NCI-H526 treated with DMSO at 0.1 percent for 48 hours (cell line): ENCODE data around the gene FHIT.
"Not testable (repeated sequence)": the region's sequence is repeated elsewhere in the genome, so short reads cannot be mapped to it uniquely, and the experiment has no call there.

Experiments used
- DNase-seq: peaks from one replicate; lab custom pipeline; 2025; lab: John Stamatoyannopoulos, UW

The FHIT gene

GRCh38 chr3:59934560-59934959 lies 1316.7 kb downstream of the FHIT start:
- DNase-seq = not testable (repeated sequence)

GRCh38 chr3:59930170-59930569 lies 1321.1 kb downstream of the FHIT start:
- DNase-seq = no peak

DNA sequence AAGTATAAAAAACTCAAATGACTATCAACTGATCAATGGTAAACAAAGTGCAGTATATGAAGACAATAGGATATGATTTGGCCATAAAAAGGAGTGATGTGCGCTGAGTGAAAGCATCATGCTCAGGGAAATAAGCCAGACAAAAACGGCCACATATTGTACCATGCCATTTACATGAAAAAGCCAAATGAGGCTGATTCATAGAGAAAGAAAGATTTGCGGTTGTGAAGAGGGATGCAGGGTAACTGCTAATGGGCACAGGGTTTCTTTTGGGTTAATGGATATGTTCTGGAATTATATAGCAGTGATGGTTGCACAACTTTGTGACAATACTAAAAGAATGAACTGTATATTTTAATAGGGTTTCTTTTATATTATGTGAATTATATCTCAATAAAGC lies 1324.2 kb downstream of the FHIT start:
- no peak for DNase-seq

- DNase-seq = no peak
Observed at GRCh38 chr3:59925946-59926345, 1325.3 kb downstream of the FHIT start.

DNA sequence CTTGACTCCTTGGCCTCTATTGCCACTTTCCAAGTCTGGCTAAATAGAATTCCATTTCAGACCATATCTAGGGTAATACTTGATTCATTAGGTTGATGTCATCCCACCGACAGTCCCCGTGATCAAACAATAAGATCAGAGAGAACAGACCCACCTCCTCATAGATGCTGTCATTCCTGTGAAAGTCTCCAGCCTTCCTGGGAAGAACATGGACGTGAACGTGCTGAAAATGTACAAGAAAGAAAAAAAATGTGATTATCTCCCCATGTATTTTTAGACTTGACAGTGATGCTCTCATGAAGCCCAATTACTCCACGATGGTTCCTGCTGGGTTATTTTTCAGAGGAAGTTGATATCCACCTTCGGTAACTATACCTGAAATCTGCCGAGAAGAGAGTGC lies 1329.1 kb downstream of the FHIT start:
- no peak for DNase-seq

DNA sequence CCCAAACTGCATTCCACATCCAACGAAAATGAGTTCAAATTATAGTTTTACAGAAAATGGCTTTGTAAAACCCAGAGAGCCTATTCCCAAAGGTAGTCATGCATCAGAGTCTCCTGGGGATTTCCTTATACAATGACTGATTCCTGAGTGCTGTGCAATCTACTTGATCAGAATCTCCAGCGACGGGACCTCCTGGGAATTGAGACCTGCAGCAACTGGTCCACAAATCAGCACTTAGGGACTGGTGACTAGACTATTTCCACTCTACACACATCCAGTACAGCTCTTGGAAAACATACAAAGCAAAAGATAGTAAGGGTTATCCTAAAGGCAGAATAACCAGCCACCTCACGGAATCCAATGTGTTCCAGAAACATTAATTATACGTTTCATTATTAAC lies 1330.4 kb downstream of the FHIT start:
- no peak for DNase-seq

DNA sequence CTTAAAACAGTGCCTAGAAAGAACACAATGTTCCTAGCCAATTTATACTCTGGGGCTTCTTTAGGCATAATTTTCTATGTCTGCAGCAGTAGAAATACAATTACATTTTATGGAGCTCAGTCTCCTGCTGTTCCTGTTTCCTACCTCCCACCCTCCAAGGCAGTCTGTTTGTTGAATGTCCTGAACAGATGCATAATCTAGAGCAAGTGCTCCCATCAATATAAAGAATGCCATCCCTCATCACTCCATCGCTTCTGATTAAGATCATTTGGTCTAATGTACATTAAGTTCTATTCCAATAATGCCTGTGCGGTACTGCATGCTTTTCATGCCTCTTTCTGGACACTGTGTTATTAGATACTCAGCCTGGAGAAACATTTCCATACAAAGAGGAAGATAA lies 1331.7 kb downstream of the FHIT start:
- no peak for DNase-seq

DNA sequence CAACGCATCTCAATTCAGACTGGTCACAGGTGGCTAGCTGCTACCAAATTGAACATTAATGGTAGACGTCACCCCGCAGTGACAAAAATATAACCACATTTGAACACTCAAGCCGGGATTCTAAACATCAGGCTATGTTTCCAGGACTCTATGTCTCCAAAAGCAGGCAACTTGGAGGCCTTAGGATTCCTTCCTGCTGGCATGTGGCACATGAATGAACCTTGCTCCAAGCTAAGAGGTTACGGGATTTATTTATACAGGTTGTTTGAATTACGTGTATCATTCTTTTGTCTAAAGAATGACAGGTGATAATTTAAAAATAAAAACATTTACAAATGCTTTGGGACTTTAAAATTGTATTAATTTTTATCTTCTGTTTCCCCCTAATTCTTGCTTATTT lies 1337.0 kb downstream of the FHIT start:
- DNase-seq = no peak

DNA sequence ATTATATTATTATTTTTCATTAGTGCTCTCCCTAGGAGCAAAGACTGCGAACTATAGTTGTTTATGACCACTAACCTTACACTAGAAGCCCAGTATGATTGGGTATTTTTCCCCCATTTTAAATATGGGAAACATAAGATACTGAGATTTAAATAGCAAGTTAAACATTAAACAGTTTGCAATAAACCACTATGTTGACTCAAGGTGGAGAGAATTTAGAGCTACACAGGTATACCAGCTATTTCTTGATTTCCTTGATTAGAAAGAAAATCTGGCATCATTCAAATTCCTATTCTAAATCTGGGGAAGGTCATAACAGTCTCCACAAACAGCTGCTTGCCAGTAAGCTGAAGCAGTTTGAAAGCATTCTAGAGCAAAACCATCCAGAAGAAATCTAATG lies 1337.6 kb downstream of the FHIT start:
- DNase-seq = no peak

- no peak for DNase-seq
Observed at GRCh38 chr3:59908701-59909100, 1342.6 kb downstream of the FHIT start.

DNA sequence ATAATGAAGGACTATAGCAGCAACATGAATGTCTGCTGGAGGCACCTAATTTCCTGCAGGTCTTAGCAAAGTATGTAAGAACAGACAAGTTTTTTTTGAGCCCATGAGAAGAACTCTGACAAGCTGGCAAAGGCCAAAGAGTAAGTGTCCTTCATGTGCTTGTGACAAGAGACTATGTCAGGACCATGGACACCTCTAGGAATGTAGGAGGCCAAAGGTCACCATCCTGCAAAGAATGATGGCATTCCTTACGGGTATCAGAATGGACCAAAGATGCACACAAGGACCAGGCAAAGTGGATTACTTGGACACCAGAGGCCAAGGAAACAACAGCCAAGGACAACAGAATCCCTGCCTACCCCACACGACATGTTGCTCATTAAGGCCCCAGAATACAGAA lies 1343.0 kb downstream of the FHIT start:
- no peak for DNase-seq

- no peak for DNase-seq
Observed at GRCh38 chr3:59904296-59904695, 1347.0 kb downstream of the FHIT start.

- no peak for DNase-seq
Observed at GRCh38 chr3:59899061-59899460, 1352.2 kb downstream of the FHIT start.

GRCh38 chr3:59895972-59896371 lies 1355.3 kb downstream of the FHIT start:
- DNase-seq = no peak

DNA sequence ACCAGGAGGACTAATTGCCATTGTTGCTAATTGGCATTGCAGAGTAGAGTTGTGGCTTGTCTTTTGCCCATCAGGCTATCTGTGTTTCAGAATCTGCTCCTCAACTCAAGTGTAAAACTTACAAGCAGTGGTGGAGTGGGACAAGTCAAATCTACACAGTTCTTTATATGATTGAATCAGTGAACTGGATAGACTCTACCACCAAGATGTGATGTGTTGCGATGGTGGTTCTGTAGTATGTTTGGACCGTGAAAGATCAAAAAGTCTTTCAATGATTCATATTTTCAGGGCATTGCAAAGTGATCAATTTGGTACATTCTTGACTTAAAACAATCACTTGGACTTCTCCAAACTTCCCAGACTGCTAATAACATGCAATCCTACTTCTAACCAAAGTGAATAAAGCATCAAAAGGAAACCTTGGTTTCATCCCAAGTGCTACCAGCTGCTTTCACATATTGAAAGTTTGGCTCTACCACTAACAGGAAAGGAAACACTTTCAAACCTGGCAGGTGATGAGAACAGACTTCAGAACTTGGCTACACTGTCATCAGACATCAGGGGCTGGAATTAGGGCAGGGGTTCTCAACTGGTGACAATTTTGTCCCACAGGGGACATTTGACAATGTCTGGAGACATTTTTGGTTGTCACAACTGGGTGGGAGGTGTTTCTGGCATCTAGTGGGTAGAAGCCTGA lies 1356.7 kb downstream of the FHIT start:
- no peak for DNase-seq

DNA sequence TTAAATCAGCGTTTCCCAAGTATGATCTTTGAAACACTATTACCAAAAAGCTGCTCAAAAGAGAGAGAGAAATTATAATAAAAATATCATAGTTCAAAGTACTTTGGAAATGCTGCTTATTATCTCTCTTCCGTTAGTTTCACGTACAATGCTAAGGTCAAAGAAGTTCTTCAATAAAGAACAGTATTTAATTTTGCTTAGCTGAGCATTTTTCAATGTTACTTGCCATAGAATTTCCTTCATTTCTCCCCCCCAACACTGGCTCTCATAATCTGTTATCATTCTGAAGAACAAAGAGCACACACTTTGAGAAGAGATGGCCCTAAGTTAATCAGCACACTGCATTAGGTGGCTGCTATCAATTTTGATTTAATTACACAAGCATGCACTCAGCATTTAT lies 1360.6 kb downstream of the FHIT start:
- no peak for DNase-seq

DNA sequence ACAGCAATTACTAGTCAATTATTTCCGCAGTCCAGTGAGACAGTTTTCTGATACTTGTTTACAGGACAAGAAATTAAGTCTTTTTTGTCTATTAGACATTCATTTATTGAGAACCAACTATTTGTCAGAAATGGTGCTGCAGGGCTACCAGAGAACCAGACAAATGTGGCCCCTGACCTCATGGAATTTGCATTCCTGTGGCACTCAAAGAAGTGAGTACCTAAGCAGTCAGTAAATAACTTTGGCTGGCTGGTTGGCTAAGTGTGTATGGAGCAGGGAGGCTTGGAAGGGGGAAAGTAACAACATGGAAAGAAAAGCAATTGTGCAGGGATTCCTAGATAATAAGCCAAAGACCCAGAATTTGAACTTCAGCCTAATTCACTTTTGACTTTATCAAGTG lies 1364.5 kb downstream of the FHIT start:
- DNase-seq = no peak

- no peak for DNase-seq
Observed at GRCh38 chr3:59885899-59886400, 1365.3 kb downstream of the FHIT start.

DNA sequence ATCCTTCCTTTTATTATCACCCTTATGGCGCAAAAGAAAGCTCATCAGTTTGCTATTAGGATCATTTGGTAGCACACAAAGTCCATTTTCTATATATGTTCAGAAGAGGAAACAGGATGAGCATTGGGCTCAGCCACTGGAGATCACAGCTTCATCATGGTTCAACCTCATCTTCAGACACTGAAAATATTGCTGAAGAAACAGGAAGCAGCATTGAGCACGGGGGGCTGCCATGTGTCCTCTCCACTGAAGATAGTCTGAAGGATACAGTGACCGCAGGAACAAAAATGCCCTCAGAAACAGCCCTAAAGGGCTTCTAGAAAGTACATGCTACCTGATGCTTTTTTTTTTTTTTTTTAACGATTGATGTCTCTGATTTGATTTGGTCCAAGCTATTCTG lies 1366.2 kb downstream of the FHIT start:
- no peak for DNase-seq

GRCh38 chr3:59884409-59884808 lies 1366.8 kb downstream of the FHIT start:
- DNase-seq = no peak

DNA sequence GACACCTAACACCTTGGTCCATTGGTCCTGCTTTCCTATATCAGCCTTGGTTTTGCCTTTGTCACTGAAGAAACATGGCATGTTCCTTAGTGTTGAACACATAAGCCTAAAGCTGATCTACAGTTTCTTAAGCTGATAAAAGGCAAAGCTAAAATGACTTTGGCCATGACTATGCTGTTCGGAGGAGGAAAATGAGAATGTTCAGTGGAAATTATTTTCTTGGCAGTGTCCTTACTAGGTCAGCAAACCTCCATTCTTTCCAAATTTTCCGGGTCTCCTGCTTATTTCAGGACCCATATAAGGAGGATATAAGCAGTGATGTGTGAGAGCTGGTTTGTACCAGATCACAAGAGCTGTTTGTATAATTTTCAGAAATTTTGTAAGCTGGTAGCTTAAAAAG lies 1368.5 kb downstream of the FHIT start:
- no peak for DNase-seq

- DNase-seq = no peak
Observed at GRCh38 chr3:59880717-59881116, 1370.5 kb downstream of the FHIT start.

GRCh38 chr3:59879031-59879581 lies 1372.1 kb downstream of the FHIT start:
- no peak for DNase-seq

- DNase-seq = no peak
Observed at GRCh38 chr3:59878038-59878427, 1373.2 kb downstream of the FHIT start.
